GM06990 (cell line): ENCODE data around the gene SAMD1.

ENCODE experiments used
- DNase-seq: peaks from one replicate; pipeline ENCODE4 v3.0.0-alpha.2; 2011; ENCODE audit not compliant: insufficient read length; ENCODE audit errors: extremely low read depth
- H3K27me3 ChIP-seq: replicated peaks from 2 replicates; pipeline ENCODE4 v1.6.0; 2011; ENCODE audit warnings: low read length; ENCODE audit not compliant: control insufficient read depth, insufficient read depth
- H3K36me3 ChIP-seq: 2 replicates; pipeline ENCODE4 v1.5.1; 2011; ENCODE audit warnings: low read length; ENCODE audit not compliant: control insufficient read depth, insufficient read depth
- H3K4me3 ChIP-seq: replicated peaks from 2 replicates; pipeline ENCODE4 v1.5.1; 2011; ENCODE audit warnings: low read depth, mild to moderate bottlenecking, control low read depth, low read length
- TF ChIP-seq, protein P1 (sequence below): IDR thresholded peaks from 2 replicates; pipeline ENCODE4 v1.5.1; 2011; ENCODE audit warnings: low read length, control low read depth, mild to moderate bottlenecking, inconsistent platforms; ENCODE audit not compliant: insufficient read depth, poor library complexity, severe bottlenecking

SAMD1 gene

DNA sequence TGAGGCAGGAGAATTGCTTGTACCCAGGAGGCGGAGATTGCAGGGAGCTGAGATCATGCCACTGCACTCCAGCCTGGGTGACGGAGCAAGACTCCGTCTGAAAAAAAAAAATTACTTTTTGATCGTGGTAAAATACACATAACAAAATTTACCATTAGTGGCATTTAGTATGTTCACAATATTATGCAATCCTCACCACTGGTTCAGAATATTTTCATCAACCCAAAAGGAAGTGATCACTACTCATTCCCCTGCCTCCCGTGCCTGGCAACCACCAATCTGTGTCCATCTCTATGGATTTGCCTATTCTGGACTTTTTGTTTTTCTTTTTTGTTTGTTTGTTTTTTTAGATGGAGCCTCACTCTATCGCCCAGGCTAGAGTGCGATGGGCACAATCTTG, 27.4 kb downstream of the SAMD1 start:
- no peak for DNase-seq
- TF ChIP-seq, protein P1, sequence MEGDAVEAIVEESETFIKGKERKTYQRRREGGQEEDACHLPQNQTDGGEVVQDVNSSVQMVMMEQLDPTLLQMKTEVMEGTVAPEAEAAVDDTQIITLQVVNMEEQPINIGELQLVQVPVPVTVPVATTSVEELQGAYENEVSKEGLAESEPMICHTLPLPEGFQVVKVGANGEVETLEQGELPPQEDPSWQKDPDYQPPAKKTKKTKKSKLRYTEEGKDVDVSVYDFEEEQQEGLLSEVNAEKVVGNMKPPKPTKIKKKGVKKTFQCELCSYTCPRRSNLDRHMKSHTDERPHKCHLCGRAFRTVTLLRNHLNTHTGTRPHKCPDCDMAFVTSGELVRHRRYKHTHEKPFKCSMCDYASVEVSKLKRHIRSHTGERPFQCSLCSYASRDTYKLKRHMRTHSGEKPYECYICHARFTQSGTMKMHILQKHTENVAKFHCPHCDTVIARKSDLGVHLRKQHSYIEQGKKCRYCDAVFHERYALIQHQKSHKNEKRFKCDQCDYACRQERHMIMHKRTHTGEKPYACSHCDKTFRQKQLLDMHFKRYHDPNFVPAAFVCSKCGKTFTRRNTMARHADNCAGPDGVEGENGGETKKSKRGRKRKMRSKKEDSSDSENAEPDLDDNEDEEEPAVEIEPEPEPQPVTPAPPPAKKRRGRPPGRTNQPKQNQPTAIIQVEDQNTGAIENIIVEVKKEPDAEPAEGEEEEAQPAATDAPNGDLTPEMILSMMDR, result no peak
- Histone ChIP-seq H3K27me3 (peaks cover 6% of the 10 kb centered on the region), H3K4me3 (no peak overlapping the region), H3K36me3 (no peaks in the 10 kb centered on the region)

DNA sequence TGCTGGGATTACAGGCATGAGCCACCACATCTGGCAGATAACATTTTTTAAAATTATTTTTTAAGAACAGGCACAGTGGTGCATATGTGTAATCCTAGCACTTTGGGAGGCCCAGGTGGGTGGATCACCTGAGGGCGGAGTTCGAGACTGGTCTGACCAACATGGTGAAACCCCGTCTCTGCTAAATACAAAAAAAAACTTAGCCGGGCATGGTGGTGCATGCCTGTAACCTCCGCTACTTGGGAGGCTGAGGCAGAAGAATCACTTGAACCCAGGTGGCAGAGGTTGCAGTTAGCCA, 28.0 kb downstream of the SAMD1 start:
- no peak for DNase-seq
- TF ChIP-seq, protein P1, result no peak
- Histone ChIP-seq H3K36me3 (no peaks in the 10 kb centered on the region), H3K27me3 (peaks cover 6% of the 10 kb centered on the region), H3K4me3 (no peak overlapping the region)

DNA sequence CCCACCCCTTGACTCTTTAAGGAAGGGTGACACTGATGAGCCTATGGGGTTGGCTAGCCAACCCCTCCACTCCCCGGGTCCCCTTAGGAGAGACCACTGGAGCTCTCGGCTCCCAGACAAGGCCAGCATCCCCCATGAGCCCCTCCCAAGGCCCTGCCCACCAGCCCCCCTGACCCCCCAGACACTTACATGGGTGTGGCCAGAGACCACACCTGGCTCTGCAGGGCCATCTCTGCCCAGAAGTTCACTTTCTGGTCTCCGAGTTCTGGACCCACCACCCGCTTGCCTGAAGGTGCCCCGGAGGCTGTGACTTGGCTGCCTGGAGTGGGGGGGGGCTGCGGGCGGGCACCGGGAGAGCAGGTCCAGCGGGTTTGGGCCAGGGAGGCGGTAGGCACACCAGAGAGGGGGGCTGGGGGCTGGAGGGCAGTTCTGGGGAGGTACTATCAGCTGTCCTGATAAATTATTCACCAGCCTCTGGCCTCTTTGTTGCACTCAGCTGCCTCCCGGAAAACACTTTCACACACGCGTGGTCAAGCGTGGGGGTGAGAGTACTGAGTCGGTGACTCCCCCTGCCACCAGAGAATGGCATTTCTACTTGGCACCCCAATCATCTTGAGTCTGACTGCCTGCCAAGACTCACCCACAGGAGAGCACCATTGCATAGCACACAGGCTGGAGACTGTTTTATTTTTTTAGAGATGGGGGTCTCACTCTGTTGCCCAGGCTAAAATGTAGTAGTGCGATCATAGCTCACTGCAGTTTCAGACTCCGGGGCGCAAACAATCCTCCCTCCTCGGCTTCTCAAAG, 28.6 kb downstream of the SAMD1 start, which contains the start of gene PALM3:
PALM3 (minus strand) TSS at position 326 of the 807 bp plus-strand sequence; CDS start at position 230, 96 bp downstream.
- Histone ChIP-seq H3K27me3 (peaks cover 6% of the 10 kb centered on the region), H3K36me3 (no peaks in the 10 kb centered on the region), H3K4me3 (no peak within 1 kb of the TSS)
- TF ChIP-seq, protein P1, result no peak
- no peak for DNase-seq

DNA sequence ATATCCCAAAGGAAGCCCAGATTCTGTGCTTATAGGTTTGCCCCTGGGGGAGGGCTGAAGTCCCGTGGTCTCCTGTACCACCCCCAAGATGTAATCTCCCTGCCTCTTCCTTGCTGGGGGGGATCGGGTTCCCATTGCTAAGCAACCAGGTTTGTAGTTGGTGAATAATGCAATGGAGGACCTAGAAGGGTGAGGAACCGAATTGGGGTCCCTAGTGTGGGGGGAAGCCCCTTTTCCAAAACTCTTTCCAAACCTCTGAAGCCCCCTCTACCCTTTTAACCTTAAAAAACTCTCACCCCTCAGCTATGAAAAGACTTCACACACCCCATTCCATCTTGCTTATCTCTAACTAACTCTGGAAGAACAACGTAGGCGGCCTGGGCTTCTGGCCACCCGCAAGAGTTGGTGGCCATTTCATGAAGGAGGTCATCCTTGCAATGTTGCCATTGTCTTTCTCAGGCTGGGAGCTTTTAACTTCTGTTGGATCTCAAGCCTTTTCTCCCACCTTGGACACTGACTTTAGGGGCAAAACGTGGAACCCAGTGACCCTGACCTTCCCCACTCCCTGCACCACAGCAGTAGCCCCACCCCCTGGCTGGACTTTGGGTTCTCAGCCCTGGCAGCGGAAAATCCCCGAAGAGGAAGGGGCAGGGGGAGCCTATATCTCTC, 29.3 kb downstream of the SAMD1 start:
- no peak for DNase-seq
- TF ChIP-seq, protein P1, result no peak
- H3K36me3 ChIP-seq, result no peaks in the 10 kb centered on the region

DNA sequence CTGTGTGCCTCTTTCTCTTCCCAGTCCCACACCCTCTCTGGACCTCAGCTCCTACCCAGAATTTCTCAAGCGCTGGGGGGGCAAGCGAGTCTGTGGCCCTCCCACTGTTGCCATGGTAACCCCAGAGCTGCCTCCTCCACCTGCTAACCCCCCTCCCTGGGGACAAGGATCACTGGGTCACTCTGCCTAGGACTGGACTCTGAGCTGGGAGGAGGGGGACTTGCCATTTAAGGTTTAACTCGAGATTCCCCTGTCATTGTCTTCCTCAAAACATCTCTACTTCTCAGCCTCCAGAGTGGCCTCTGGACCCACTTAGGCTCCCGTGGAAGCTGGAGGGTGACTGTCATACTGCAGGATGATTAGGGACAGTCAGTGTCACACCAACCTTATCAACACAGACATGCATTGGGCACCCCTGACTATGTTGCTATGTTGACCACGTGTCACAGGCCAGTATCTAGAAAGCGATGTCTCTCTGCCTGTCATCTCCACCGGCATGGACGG, 30.8 kb downstream of the SAMD1 start:
- no peaks in the 10 kb centered on the region for H3K36me3 ChIP-seq
- H3K4me3 ChIP-seq, result no peak overlapping the region
- TF ChIP-seq, protein P1, result no peak
- H3K27me3 ChIP-seq, result peaks cover 6% of the 10 kb centered on the region
- no peak for DNase-seq

More for the DNA sequence above, 29.3 kb downstream of the SAMD1 start:
- Histone ChIP-seq H3K27me3 (peaks cover 6% of the 10 kb centered on the region), H3K4me3 (no peak overlapping the region)
